CD4-positive, alpha-beta T cell treated with Interleukin-4 for 4 hours (primary cell): ENCODE data around the gene DGKA.
"Not testable (repeated sequence)": the region's sequence is repeated elsewhere in the genome, so short reads cannot be mapped to it uniquely, and the experiment has no call there.

ENCODE experiments used
- DNase-seq: peaks from one replicate; pipeline ENCODE4 v3.0.0-alpha.2; 2020

The DGKA gene

DNA sequence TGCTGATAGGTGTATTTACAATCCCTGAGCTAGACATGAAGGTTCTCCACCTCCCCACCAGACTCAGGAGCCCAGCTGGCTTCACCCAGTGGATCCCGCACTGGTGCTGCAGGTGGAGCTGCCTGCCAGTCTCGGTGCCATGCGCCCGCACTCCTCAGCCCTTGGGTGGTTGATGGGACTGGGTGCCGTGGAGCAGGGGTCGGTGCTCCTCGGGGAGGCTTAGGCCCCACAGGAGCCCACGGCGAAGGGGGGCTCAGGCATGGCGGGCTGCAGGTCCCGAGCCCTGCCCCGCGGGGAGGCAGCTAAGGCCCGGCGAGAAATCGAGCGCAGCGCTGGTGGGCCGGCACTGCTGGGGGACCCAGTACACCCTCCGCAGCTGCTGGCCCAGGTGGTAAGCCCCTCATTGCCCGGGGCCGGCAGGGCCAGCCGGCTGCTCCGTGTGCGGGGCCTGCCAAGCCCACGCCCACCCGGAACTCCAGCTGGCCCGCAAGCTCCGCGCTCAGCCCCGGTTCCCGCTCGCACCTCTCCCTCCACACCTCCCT lies 69.1 kb downstream of the DGKA start:
- DNase-seq, result not testable (repeated sequence)

DNA sequence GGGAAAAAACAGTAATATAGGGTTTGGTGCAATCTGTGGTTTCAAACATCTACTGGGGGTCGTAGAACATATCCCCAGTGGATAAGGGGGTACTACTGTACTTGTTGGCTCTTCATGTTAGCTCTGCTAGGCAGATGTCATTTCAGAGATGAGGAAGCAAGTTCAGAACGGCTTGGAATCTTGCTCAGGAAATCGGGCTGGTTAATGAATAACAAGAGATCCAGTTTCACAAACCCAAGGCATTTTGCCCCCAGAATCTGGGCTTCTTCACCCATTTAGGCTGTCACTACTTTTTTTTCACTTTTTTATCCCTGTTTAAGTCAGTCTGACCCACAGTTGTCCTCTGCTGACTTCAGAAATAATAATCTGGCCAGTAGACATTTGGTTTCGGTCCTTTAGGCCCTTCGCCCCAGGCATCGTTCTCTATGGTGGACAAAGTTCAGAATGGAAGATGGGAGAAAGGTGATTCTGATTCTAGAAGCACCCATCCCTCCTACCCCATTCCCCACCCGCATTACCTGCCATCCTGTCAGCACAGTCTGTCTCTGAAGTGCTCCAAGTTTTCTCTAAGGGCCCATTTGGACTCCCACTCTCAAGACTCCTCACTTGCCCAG lies 70.6 kb downstream of the DGKA start:
- DNase-seq, result no peak

DNA sequence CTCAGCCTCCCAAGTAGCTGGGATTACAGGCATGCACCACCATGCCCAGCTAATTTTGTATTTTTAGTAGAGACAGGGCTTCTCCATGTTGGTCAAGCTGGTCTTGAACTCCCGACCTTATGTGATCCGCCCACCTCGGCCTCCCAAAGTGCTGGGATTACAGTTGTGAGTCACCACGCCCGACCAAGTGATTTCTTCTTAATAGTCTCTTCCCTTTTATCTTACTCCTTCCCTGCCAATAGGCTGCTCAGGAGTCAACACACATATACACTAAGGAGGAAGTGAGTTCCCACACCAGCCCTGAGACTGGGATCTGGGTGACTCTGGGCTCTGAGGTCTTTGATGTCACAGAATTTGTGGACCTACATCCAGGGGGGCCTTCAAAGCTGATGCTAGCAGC lies 72.4 kb downstream of the DGKA start:
- DNase-seq, result not testable (repeated sequence)
